HG03460 (cell line): Measurements from ENCODE around the gene HIKESHI.
"Not testable (repeated sequence)": the region's sequence is repeated elsewhere in the genome, so short reads cannot be mapped to it uniquely, and the experiment has no call there.

Experiments used
- ATAC-seq: cut with Tn5 transposase; IDR thresholded peaks from one replicate; pipeline ENCODE4 v1.9.1; 2021; ENCODE audit not compliant: unreplicated experiment

Gene HIKESHI, protein sequence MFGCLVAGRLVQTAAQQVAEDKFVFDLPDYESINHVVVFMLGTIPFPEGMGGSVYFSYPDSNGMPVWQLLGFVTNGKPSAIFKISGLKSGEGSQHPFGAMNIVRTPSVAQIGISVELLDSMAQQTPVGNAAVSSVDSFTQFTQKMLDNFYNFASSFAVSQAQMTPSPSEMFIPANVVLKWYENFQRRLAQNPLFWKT

DNA sequence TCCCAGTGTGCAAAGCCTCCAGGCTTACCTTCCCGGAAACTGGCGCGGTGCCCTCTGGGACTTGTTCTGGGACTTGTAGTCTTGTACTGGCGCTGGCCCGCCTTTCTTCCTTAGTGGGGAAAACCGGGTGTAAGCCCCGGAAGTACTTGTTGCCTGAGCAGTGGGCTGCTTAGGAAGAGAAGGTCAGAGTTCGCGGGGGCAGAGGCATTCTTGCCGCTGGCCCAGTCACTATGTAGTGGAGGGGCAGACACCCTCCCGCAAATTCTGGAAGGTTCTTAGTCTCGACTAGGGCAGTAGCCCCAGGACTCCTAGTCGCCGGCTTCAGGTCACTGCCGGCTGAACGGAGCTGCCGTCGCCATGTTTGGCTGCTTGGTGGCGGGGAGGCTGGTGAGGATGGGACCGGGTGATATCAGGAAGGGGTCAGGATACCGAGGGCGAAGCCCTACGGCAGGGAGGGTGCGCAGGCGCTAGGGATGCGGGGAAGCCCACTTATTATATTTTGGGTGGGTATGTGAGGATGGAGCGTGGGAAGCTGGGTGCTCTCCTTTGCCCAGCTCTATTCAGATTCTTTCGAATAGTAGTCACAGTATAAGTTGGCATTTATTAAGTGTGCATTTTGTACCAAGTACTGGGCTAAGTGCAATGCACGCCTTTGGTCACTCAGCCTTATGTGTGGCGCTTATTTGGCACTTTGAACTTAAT lies at the start of gene HIKESHI:
Gene HIKESHI (plus strand): TSS at position 149 of the 702 bp plus-strand sequence. CDS start 209 bp downstream, at position 358.
- peak; percentile 98 for ATAC-seq

DNA sequence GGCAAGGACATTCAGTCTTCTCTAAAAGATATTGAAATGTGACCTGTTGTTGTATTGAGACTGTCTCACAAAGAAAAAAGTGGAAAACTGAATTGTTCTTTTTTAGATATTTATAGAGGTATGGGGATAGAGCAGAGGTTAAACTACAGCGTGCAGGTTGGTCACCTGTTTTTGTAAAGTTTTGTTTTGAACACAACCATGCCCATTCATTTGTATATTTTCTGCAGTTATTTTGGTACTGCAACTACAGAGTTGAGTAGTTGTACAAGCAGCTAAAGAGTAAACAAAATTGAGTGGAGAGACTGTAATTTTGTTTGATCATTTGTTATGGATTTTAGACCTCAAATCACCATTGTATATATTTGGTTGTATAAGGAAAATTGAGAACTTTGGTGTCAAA lies 46.1 kb upstream of the HIKESHI start:
- ATAC-seq, result peak; percentile 85

DNA sequence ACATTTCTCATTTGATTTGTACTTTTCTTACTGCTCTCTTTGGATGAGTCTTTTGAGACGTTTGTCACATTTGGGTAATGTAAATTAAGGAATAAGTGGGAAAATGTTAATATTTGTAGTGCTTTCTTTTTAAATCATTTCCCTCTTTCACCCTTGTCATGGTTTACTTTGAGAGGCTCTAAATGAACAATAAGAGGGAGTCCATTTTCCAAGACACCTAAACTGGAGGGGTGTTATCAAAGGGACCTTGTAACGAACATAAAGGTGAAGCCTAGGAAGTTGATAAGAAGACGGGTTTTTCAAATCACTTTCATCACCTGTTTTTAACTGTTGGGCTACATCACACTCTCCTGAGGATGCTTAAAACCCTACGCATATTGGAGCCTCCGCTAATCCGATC lies 45.4 kb upstream of the HIKESHI start:
- ATAC-seq, result no peak

DNA sequence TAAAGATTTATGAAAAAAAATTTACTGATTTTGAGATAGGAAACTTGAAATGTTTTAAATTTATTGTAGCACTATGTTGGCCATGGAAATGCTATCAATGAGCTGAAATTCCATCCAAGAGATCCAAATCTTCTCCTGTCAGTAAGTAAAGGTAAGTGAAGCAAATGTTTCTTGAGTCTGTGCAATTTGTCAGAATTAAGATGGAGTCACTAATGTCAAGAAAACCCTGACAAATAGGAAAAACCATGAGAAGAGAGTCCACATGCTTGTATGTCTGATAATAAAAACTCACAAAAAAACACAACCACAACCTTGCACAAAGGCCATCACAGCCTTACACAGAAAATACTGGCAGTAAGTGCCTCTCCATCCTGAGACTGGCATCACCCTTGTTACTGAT lies 44.6 kb upstream of the HIKESHI start:
- no peak for ATAC-seq

DNA sequence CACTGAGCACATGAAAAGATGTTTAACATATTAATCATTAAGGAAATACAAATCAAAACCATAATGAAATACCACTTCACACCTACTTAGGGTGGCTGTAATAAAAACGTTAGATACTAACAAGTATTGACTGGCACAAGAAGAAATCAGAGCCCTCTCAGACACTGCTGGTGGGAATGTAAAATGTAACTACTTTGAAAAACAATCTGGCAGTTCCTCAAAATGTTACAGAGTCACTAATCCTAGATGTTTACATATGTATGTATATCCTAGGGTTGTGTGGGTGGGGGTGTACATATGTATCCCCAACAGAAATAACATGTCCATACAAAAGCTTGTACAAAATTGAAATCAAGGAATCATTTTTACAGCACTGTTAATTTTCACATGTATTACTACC lies 42.3 kb upstream of the HIKESHI start:
- no peak for ATAC-seq

DNA sequence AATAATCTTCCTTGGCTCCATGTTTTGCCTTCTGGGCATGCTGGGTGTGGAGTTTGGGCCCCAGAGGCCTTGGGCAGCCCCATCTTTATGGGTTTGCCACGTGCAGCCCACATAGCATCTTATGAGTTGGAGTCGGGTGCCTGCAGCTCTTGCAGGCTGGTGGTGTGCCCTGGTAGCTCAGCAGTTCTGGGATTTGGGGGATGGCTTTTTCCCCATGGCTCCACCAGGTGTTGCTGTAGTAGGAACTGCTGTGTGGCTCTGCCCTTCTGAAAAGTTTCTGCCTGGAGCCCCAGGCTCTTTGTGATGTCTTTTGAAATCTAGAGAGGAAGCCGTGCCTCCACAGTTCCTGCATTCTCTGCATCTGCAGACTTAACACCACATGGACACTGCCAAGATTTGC lies 40.7 kb upstream of the HIKESHI start:
- ATAC-seq, result no peak

DNA sequence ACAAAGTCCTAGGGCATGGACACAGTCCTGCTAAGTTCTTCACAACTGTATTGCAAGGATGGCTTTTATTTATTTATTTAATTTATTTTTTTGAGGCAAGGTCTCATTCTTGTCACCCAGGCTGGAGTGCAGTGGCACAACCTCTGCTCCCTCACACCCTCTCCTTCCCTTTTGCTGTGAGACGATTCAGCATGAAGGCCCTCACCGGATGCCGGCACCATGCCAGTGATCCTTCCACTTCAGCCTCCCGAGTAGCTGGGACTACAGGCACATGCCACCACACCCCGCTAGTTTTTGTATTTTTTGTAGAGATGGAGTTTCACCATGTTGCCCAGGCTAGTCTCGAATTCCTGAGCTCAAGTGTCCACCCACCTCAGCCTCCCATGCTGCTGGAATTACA lies 39.7 kb upstream of the HIKESHI start:
- no peak for ATAC-seq

DNA sequence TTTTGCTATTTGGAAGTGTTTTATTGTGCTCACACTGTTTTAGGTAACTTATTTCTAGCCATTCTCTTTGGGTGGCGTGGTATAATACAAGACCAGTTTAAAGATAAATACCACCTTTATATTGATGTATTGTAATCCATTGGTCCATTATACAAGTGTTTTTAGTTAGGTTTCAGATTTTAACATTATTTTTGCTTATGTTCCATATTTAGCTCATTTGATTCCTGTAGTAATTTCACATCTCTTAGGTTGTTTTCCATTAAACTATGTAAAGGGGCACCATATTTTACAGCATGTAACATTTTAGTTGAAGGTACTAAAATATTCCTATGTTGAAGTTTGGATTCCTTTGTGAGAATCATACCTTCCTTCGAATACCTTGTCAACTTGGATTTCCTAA lies 37.4 kb upstream of the HIKESHI start:
- ATAC-seq, result no peak

DNA sequence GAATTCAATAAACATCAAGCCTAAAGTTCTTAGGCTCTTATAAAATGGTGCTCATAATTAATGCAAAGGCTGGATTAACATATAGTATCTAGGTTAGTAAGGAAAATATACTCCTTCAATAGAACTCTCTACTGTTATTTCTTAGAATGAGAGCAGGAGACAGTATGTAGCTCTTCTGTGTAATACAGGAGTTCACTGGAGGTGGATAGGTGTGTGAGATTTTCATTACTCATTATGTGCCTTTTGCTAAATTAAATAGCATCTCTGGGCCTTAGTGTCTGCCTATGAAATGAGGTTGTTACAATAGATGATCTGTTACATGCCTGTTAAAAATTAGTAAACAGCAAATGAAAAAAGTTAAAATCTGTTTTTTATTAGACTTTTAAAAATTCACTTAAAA lies 36.8 kb upstream of the HIKESHI start:
- ATAC-seq, result no peak

DNA sequence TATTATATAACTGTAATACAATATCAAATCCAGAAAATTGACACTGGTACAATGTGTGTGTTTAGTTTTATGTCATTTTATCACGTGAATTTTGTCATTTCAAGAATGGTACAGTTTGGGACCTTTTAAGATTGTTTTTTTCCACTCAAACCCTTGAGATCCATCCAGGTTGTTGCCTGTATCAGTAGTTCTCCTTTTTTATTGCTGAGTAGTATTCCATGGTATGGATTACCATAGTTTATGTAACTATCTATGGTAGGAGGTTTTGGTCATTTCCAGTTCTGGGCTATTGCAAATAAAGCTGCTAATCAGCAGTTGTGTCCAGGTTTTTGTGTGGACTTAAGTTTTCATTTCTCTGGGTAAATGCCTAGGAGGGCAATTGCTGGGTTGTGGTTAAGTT lies 32.4 kb upstream of the HIKESHI start:
- no peak for ATAC-seq

DNA sequence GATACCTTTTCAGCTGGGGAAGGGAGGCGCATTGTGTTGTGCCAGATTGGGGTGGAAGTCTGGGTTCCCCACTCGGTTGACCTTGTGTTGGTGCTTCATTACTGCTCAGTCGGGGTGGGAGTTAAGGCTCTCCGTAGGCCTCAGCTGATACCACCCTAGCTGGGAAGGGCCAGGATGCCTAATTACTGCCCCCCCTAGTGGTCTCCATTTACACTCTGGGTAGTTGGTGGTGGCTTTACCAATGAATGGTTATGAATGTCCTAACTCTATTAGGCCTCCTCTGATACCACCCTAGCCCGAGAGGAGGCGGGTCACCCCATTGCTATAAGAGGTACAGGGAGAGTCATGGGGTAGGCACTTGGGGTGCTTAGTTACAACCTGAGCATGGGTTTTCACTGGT lies 27.5 kb upstream of the HIKESHI start:
- no peak for ATAC-seq

DNA sequence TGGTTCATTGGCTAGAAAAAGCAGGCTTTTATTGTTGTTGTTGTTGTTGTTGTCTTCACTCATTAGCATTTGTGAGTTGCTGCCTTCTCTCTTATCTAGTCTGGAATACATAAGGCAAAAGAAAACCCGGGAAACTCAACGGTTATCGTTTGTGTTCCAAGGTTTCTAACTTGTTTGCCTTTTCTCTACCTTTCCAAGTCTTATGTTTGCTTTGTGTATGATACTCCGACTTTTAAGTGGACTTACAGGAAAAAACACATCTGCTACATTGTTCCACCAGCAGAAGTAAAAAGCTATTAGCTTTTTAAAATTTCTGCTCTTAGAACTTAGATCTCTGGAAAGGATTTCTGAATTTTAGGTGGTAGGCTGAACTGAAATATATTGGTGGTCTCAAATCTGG lies 27.0 kb upstream of the HIKESHI start:
- no peak for ATAC-seq

DNA sequence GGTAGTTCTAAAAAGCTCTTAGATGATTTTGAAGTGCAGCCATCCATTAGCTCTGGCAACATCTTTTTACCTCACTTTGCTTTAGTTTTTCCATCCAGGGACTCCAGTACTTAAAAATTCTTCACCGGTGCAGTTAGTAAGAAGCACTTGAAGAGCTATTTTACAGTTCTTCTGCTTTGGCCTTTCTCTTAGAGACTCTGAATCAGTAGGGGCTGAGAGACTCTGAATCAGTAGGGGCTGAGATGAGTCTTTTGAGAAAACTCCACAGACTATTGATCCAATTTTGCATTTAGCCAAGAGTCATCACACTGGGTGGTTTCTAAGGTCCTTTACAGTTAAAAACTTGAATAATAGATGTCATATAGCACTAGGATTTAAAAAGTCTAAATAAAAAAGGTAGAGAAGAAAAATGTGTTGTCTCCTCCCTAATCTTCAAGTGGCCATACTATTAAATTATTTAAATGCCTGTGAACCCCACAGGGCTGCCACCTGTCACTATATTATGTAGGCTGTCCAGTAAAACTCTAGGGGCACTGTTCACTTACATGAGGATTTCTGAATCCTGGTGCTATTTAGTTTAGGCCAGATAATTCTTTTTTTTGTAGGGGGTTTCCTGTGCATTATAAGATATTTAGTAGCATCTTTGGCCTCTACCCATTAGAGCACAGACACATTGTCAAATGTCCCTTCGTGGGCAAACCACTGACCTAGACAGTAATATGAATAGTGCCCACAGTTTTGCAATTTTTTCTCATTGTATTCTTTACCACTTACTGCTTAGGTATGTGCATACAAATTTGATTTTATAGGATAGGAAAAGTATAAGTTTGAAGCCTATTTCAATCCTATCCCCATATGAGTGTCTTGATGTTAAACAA lies 26.3 kb upstream of the HIKESHI start:
- ATAC-seq, result no peak

DNA sequence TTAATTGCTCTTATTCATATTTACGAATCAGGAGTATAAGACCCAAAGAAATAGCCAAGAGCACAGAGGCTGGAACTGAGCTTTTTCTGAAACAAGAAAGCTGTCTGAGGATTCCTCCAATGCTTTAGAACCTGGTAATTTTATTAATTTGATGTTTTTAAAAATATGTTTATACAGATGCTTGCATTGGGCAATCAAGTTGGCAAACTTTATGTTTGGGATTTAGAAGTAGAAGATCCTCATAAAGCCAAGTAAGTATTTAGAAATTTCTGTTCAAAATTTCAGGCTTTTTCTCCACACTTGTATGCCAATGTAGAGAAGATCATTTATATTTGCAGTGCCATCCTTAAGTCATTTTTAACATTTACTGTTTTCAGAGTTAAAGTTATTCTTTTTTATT lies 24.3 kb upstream of the HIKESHI start:
- ATAC-seq, result no peak

DNA sequence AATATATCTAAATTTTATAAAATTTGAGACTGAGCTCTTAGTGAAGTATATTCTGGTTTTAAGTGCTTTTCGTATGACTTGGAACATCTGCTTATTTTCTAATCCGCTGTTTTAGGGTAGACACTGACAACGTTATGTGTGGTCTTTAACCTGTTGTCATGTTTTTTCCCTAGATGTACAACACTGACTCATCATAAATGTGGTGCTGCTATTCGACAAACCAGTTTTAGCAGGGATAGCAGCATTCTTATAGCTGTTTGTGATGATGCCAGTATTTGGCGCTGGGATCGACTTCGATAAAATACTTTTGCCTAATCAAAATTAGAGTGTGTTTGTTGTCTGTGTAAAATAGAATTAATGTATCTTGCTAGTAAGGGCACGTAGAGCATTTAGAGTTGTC lies 23.8 kb upstream of the HIKESHI start:
- ATAC-seq, result no peak

DNA sequence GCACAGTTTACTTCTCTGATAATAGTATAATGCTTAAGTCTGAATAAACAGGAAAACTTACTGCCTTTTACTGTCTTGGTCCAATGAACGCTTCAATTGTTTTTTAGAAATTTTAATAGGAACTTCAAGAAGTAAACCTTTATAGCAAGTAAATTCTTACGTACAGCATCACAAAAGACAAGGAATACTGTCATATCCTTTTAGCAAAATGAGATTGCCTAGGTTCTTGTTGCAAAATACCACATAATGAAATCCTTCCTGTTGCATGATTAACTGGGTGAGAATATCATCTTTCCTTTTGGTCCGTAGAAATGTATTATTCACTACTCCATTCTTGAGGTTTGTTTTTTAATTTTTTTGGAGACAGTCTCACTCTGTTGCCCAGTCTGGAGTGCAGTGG lies 22.3 kb upstream of the HIKESHI start:
- no peak for ATAC-seq

DNA sequence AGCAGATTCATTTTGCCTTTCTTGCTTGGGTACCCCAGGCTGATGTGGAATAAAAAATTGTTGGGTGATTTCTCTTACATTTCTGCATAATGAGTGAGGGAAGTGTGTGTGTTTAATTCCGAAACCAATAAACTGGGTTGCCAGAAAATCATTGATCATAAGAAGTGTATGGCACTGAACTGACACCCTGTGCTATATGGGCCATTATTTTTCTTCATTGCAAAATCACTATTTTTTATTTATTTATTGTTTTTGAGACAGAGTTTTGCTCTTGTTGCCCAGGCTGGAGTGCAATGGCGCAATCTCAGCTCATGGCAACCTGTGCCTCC lies 14.6 kb upstream of the HIKESHI start:
- peak; percentile 17 for ATAC-seq

DNA sequence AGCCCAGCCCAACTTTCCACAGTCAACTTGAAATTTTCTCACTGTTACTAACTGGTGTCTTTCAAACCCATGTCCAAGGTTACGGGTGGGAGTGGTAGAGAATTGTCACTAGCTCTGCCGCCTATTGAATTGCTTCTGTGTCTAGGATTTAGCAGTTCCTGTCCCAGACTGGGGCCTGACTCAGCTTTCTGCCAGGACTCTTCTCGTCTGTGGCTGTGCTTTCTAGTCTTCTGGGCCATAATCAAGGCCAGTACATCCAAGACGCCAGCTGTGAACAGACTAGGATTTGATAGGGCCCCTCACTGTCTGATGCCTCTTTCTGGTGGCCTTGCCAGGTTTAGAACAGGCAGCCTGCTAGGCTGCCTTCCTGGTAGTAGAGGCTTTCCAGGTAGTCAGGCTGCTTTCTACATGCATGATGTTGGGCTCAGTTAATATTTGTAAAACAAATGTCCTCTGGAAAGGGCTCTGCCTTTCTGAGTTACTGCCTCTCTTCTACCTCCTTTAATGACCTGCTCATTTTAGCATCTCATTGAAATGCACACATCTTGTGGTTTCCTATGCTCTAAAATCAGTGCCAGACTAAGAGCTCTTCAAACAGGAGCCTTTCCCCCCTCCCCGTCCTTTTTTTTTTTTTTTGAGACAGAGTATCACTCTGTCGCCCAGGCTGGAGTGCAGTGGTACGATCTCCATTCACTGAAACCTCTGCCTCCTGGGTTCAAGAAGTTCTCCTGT lies 13.1 kb upstream of the HIKESHI start:
- no peak for ATAC-seq

DNA sequence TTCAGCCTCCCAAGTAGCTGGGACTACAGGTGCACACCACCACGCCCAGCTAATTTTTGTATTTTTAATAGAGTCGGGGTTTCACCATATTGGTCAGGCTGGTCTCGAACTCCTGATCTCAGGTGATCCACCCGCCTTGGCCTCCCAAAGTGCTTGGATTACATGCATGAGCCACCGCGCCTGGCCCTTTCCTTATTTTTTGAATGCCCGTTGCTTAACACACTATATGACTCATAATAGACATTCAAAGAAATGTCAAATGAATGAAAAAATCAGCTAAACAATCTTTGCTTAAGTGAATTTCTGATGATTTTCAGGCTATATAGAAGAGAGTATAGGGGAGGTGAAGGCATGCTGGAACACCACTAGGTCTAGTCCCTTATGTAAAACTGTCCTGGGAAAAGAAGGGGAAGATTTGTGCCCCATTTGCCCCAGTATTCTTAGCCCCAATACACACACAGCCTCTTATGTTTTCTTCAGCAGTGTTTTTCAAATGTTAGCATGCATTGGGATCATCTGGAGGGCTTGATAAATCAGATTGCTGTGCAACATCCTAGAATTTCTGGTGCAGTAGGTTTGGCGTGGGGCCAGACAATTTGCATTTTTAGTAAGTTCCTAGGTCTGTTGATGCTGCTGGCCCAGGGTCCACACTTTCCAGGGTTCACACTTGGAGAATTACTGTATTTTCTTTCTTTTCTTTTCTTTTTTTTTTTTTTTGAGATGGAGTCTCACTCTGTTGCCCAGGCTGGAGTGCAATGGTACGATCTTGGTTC lies 12.3 kb upstream of the HIKESHI start:
- not testable (repeated sequence) for ATAC-seq

DNA sequence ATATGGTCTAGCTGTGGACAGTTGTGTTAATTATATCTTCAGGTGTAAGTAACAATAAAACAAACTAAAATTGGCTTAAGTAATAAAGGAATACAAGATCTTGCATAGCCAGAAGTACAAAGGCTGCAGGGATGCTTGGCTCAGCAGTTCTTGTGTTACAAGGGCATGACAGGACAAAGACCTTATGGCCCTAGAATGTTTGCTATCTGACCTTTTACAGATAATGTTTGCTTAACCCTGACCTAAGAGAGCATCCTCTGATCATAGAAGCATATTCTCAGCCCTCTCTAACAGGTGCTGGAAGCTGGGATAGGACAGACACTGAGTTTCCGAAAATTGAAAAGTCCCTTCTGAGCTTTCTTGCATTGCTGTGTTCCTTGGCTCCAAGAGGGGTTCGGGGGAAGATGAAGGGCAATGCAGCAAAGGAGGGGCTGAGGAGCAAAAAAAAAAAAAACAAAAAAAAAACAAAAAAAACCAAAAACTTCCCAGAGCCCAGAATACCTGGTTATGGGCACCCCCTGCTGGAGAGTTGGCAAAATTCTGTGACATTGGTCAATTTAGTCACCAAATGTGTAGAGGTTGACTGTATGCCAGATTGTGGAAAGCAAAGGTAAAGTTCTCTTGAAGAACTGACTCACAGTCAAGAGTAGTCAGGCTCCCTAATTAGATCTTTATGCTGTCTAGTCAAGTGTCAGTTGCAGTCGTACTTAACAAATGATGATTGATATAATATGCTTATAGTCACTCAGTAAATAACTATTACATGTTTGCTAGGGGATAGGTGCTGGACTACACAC lies 10.4 kb upstream of the HIKESHI start:
- ATAC-seq, result no peak
